ENCODE results near the gene SF3A2.
A peak's percentile ranks its signal among the peaks of the same experiment; 100 is the strongest.

SF3A2 gene

DNA sequence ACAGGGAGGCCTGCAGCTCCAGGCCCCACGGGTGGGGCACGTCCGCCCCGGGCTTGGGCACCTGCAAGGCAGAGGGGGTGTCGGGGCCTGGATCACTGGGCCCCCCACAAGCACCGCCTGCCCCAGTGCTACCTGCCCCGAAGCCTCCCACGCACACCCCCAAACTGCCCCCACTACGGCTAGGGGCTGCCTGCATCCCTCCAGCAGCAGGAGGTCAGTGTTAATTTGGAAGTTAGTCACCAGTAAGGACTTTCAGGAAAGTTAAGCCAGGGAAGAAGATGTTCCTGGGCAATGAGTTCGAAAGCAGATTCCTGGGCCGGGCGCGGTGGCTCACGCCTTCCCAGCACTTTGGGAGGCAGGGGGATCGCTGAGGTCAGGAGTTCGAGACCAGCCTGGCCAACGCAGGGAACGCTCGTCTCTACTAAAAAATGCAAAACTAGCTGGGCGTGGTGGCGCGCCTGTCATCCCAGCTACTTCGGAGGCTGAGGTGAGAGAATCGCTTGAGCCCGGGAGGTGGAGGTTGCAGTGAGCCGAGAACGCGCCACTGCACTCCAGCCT lies 39.9 kb downstream of the SF3A2 start:
- Histone ChIP-seq H3K27ac (ENCODE audit: extremely low read depth, low read depth, low read length) (no peak overlapping the region), H3K4me3 (ENCODE audit: low read depth, low read length) (no peak overlapping the region), H3K36me3 (ENCODE audit: control insufficient read depth in 2 of 2, insufficient read depth in 1 of 2, low read length in 2 of 2) (peaks cover 6 to 28% of the 10 kb centered on the region in 2 experiments; a peak in 2 of 3 replicates), H3K4me1 (ENCODE audit: control insufficient read depth, insufficient read depth, low read length) (0 out of 2 replicates have a peak, but pooled peaks cover 2% of the 10 kb centered on the region), H3K9me3 (ENCODE audit: control insufficient read depth, insufficient read depth, low read depth, low read length) (no peaks in the 10 kb centered on the region)
- CTCF ChIA-PET = interaction anchor here (0.6 to 4.3 kb wide), 7 partner anchors 11 to 502 kb away, joined by 3 to 25 read pairs (median 4); no protein-coding TSS in a partner anchor
- POLR2A ChIA-PET = interaction anchor here (1.2 kb wide), 1 partner anchor 51 kb away, joined by 3 read pairs; no protein-coding TSS in a partner anchor
- TF ChIP-seq KLF1 (tag by site-specific recombination; IDR thresholded peaks at IDR 0.05) (peak; percentile 29; the same call in 1 of the 2 replicates), ZBTB20 (tag by site-specific recombination; IDR thresholded peaks at IDR 0.05) (0 out of 2 replicates have a peak, but pooled peaks have one; percentile 37), ZNF514 (tag by site-specific recombination; IDR thresholded peaks at IDR 0.05) (no peak), ZFHX2 (tag by site-specific recombination; conservative IDR thresholded peaks at IDR 0.05) (peak; percentile 62), ZIC2 (tag by site-specific recombination; IDR thresholded peaks at IDR 0.05) (no peak), ZNF433 (tag by site-specific recombination; IDR thresholded peaks at IDR 0.05; ENCODE audit: low read depth) (no peak), ZNF2 (tag by site-specific recombination; IDR thresholded peaks at IDR 0.05) (0 out of 2 replicates have a peak, but pooled peaks have one; percentile 13), RBAK (tag by site-specific recombination; IDR thresholded peaks at IDR 0.05) (peak; percentile 60; the same call in 1 of the 2 replicates), KLF8 (tag by site-specific recombination; IDR thresholded peaks at IDR 0.05) (peak; percentile 62; the same call in 1 of the 2 replicates), SCRT2 (tag by site-specific recombination; IDR thresholded peaks at IDR 0.05) (no peak), GLIS2 (tag by site-specific recombination; IDR thresholded peaks at IDR 0.05) (peak; percentile 33; the same call in 1 of the 2 replicates), ZBTB17 (tag by site-specific recombination; IDR thresholded peaks at IDR 0.05) (no peak)
- TF ChIP-seq, protein P1, sequence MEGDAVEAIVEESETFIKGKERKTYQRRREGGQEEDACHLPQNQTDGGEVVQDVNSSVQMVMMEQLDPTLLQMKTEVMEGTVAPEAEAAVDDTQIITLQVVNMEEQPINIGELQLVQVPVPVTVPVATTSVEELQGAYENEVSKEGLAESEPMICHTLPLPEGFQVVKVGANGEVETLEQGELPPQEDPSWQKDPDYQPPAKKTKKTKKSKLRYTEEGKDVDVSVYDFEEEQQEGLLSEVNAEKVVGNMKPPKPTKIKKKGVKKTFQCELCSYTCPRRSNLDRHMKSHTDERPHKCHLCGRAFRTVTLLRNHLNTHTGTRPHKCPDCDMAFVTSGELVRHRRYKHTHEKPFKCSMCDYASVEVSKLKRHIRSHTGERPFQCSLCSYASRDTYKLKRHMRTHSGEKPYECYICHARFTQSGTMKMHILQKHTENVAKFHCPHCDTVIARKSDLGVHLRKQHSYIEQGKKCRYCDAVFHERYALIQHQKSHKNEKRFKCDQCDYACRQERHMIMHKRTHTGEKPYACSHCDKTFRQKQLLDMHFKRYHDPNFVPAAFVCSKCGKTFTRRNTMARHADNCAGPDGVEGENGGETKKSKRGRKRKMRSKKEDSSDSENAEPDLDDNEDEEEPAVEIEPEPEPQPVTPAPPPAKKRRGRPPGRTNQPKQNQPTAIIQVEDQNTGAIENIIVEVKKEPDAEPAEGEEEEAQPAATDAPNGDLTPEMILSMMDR (tag by site-specific recombination; IDR thresholded peaks at IDR 0.05) = no peak
- TF ChIP-seq, protein P2, sequence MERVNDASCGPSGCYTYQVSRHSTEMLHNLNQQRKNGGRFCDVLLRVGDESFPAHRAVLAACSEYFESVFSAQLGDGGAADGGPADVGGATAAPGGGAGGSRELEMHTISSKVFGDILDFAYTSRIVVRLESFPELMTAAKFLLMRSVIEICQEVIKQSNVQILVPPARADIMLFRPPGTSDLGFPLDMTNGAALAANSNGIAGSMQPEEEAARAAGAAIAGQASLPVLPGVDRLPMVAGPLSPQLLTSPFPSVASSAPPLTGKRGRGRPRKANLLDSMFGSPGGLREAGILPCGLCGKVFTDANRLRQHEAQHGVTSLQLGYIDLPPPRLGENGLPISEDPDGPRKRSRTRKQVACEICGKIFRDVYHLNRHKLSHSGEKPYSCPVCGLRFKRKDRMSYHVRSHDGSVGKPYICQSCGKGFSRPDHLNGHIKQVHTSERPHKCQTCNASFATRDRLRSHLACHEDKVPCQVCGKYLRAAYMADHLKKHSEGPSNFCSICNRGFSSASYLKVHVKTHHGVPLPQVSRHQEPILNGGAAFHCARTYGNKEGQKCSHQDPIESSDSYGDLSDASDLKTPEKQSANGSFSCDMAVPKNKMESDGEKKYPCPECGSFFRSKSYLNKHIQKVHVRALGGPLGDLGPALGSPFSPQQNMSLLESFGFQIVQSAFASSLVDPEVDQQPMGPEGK (tag by site-specific recombination; IDR thresholded peaks at IDR 0.05) = peak; percentile 39; the same call in 1 of the 2 replicates

DNA sequence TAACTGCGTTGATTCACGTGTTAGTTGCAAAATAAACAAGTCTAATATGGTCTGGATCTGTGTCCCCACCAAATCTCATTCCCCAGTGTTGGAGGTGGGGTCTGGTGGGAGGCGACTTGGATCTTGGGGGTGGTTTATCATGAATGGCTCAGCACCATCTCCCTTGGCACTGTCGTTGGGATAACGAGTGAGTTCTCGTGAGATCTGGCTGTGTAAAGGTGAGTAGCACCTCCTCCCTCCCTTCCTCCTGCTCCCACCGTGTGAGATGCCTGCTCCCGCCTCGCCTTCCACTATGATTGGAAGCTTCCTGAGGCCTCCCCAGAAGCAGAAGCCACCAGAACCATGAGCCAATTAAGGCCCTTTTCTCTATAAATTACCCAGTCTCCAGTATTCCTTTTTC lies 40.5 kb downstream of the SF3A2 start:
- Histone ChIP-seq H3K4me1 (ENCODE audit: control insufficient read depth, insufficient read depth, low read length) (0 out of 2 replicates have a peak, but pooled peaks cover 2% of the 10 kb centered on the region), H3K4me3 (ENCODE audit: low read depth, low read length) (no peak overlapping the region), H3K27ac (ENCODE audit: extremely low read depth, low read depth, low read length) (no peak overlapping the region), H3K36me3 (ENCODE audit: control insufficient read depth in 2 of 2, insufficient read depth in 1 of 2, low read length in 2 of 2) (peaks cover 3 to 22% of the 10 kb centered on the region in 2 experiments; a peak in 2 of 3 replicates), H3K9me3 (ENCODE audit: control insufficient read depth, insufficient read depth, low read depth, low read length) (no peaks in the 10 kb centered on the region)
- ChIA-PET CTCF (interaction anchor here (0.6 to 4.3 kb wide), 7 partner anchors 10 to 501 kb away, joined by 3 to 25 read pairs (median 4); no protein-coding TSS in a partner anchor), POLR2A (interaction anchor here (0.7 kb wide), 1 partner anchor 284 kb away, joined by 3 read pairs; no protein-coding TSS in a partner anchor)
- TF ChIP-seq ZNF274 (IDR thresholded peaks at IDR 0.05; ENCODE audit: low read length) (no peak), ZNF274 (tag by site-specific recombination; IDR thresholded peaks at IDR 0.05; ENCODE audit: borderline replicate concordance) (no peak), ZNF169 (tag by site-specific recombination; IDR thresholded peaks at IDR 0.05) (no peak), ZNF658 (tag by site-specific recombination; IDR thresholded peaks at IDR 0.05) (no peak), ZNF391 (tag by site-specific recombination; IDR thresholded peaks at IDR 0.05; ENCODE audit: borderline replicate concordance, low read depth) (no peak), PRDM1 (tag by site-specific recombination; IDR thresholded peaks at IDR 0.05) (no peak), ZNF239 (tag by site-specific recombination; IDR thresholded peaks at IDR 0.05) (no peak), HOXD13 (CRISPR knock-in tag; IDR thresholded peaks at IDR 0.05; ENCODE audit: borderline replicate concordance) (no peak), ZSCAN16 (tag by site-specific recombination; IDR thresholded peaks at IDR 0.05) (no peak)
- TF ChIP-seq, protein P3, sequence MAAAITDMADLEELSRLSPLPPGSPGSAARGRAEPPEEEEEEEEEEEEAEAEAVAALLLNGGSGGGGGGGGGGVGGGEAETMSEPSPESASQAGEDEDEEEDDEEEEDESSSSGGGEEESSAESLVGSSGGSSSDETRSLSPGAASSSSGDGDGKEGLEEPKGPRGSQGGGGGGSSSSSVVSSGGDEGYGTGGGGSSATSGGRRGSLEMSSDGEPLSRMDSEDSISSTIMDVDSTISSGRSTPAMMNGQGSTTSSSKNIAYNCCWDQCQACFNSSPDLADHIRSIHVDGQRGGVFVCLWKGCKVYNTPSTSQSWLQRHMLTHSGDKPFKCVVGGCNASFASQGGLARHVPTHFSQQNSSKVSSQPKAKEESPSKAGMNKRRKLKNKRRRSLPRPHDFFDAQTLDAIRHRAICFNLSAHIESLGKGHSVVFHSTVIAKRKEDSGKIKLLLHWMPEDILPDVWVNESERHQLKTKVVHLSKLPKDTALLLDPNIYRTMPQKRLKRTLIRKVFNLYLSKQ (tag by site-specific recombination; IDR thresholded peaks at IDR 0.05; ENCODE audit: borderline replicate concordance) = no peak
- TF ChIP-seq, protein P4, sequence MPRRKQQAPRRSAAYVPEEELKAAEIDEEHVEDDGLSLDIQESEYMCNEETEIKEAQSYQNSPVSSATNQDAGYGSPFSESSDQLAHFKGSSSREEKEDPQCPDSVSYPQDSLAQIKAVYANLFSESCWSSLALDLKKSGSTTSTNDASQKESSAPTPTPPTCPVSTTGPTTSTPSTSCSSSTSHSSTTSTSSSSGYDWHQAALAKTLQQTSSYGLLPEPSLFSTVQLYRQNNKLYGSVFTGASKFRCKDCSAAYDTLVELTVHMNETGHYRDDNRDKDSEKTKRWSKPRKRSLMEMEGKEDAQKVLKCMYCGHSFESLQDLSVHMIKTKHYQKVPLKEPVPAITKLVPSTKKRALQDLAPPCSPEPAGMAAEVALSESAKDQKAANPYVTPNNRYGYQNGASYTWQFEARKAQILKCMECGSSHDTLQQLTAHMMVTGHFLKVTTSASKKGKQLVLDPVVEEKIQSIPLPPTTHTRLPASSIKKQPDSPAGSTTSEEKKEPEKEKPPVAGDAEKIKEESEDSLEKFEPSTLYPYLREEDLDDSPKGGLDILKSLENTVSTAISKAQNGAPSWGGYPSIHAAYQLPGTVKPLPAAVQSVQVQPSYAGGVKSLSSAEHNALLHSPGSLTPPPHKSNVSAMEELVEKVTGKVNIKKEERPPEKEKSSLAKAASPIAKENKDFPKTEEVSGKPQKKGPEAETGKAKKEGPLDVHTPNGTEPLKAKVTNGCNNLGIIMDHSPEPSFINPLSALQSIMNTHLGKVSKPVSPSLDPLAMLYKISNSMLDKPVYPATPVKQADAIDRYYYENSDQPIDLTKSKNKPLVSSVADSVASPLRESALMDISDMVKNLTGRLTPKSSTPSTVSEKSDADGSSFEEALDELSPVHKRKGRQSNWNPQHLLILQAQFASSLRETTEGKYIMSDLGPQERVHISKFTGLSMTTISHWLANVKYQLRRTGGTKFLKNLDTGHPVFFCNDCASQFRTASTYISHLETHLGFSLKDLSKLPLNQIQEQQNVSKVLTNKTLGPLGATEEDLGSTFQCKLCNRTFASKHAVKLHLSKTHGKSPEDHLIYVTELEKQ (tag by site-specific recombination; IDR thresholded peaks at IDR 0.05; ENCODE audit: borderline replicate concordance) = no peak
